Myocyte (in vitro differentiated cells): ENCODE measurements around the gene IRF2. TPM values are rescaled to one million over a fixed set of nuclear protein-coding genes. Genes with fewer than 3 reads are reported as not detected.
"Not testable (repeated sequence)": the region's sequence is repeated elsewhere in the genome, so short reads cannot be mapped to it uniquely, and the experiment has no call there.

Experiments
- DNase-seq: peaks from one replicate; pipeline ENCODE4 v3.0.0-alpha.2; 2012; ENCODE audit warnings: low read depth
- total RNA-seq: library from RNA; depleted of rRNA; stranded (reverse); fragments of >200 nt; gene quantifications from 2 replicates; pipeline ENCODE4 v1.2.3, GENCODE V29; 2014

IRF2 gene
- total RNA-seq, 1 donor from 2014 or later = 19.1 TPM

GRCh38 chr4:184392748-184393559 lies 81.4 kb downstream of the IRF2 start:
- no peak for DNase-seq

- no peak for DNase-seq
These were observed 82.0 kb downstream of the IRF2 start for GRCh38 chr4:184392316-184392715.

- no peak for DNase-seq
These were observed 84.1 kb downstream of the IRF2 start for GRCh38 chr4:184389978-184390900.

GRCh38 chr4:184388106-184388505 lies 86.2 kb downstream of the IRF2 start:
- no peak for DNase-seq

GRCh38 chr4:184387351-184387750 lies 87.0 kb downstream of the IRF2 start:
- no peak for DNase-seq

- DNase-seq = peak; percentile 60
These were observed 88.0 kb downstream of the IRF2 start for GRCh38 chr4:184386271-184386781.

- DNase-seq = no peak
These were observed 88.6 kb downstream of the IRF2 start for GRCh38 chr4:184385705-184386141.

GRCh38 chr4:184384810-184385557 lies 89.4 kb downstream of the IRF2 start:
- peak; percentile 31 for DNase-seq

GRCh38 chr4:184384056-184384809 lies 90.1 kb downstream of the IRF2 start:
- peak; percentile 92 for DNase-seq

GRCh38 chr4:184383497-184384055 lies 90.8 kb downstream of the IRF2 start:
- peak; percentile 84 for DNase-seq

- peak; percentile 69 for DNase-seq
These were observed 92.0 kb downstream of the IRF2 start for GRCh38 chr4:184382189-184382846.

GRCh38 chr4:184380707-184381106 lies 93.6 kb downstream of the IRF2 start:
- no peak for DNase-seq

- not testable (repeated sequence) for DNase-seq
These were observed 94.1 kb downstream of the IRF2 start for GRCh38 chr4:184380214-184380613.

- no peak for DNase-seq
These were observed 97.4 kb downstream of the IRF2 start for GRCh38 chr4:184376923-184377322.

- DNase-seq = no peak
These were observed 98.1 kb downstream of the IRF2 start for GRCh38 chr4:184376126-184376838.

GRCh38 chr4:184375623-184376022 lies 98.7 kb downstream of the IRF2 start:
- not testable (repeated sequence) for DNase-seq

- DNase-seq = no peak
These were observed 99.3 kb downstream of the IRF2 start for GRCh38 chr4:184375027-184375426.

- DNase-seq = no peak
These were observed 100.4 kb downstream of the IRF2 start for GRCh38 chr4:184373886-184374405.

- no peak for DNase-seq
These were observed 103.0 kb downstream of the IRF2 start for GRCh38 chr4:184371390-184371787.
